ENCODE data around the gene CFAP54.

CFAP54 gene

DNA sequence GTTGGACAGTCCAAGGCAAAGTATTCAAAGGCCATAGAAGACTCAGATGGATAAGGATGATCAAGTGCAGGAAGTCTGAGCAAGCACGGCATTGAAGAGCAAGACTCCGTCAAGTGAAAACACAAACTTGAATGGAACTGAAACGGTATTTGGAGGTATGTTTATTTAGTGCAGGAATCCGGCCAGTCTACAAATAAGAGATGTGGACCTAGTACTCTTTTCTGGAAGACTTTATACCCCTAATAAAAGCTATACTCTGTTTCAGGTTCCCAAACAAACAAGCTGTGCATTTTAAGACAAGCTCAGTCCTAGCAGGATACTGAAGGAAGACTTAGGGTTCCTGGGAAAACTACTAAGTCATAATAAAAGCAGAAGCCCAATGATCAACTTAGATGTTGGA, 316.9 kb downstream of the CFAP54 start:
- ChIA-PET CTCF (no interaction called here), POLR2A (no interaction called here)
- H3K4me3 ChIP-seq (ENCODE audit: low read depth, low read length): no peak overlapping the region
- TF ChIP-seq, protein P1, sequence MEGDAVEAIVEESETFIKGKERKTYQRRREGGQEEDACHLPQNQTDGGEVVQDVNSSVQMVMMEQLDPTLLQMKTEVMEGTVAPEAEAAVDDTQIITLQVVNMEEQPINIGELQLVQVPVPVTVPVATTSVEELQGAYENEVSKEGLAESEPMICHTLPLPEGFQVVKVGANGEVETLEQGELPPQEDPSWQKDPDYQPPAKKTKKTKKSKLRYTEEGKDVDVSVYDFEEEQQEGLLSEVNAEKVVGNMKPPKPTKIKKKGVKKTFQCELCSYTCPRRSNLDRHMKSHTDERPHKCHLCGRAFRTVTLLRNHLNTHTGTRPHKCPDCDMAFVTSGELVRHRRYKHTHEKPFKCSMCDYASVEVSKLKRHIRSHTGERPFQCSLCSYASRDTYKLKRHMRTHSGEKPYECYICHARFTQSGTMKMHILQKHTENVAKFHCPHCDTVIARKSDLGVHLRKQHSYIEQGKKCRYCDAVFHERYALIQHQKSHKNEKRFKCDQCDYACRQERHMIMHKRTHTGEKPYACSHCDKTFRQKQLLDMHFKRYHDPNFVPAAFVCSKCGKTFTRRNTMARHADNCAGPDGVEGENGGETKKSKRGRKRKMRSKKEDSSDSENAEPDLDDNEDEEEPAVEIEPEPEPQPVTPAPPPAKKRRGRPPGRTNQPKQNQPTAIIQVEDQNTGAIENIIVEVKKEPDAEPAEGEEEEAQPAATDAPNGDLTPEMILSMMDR (IDR thresholded peaks at IDR 0.05; ENCODE audit: insufficient read depth, low read length, missing control alignments): no peak
- DNase-seq (ENCODE audit: low read depth, low spot score): no peak

DNA sequence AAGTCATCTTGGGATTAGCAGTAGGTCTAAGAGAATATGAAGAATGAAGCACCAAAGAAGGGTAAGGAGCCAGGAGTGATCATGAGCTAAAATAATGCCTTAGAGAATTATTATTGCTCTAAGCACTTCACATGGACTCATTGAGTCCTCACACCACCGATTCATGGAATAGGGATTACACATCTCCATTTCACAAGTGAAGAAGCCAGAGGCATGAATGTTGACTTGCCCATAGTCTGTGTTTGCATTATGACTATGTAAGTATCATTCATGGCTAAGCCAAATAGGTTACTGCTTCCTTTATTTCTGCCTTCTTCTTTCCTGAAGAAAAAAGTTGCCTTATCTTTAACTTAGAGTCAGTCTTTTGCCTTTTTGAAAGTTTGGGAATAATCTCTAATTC, 318.4 kb downstream of the CFAP54 start:
- ChIA-PET POLR2A (no interaction called here), CTCF (no interaction called here)
- DNase-seq (ENCODE audit: low read depth, low spot score): no peak
- TF ChIP-seq, protein P1 (IDR thresholded peaks at IDR 0.05; ENCODE audit: insufficient read depth, low read length, missing control alignments): no peak
- no peak overlapping the region for H3K4me3 ChIP-seq (ENCODE audit: low read depth, low read length)

DNA sequence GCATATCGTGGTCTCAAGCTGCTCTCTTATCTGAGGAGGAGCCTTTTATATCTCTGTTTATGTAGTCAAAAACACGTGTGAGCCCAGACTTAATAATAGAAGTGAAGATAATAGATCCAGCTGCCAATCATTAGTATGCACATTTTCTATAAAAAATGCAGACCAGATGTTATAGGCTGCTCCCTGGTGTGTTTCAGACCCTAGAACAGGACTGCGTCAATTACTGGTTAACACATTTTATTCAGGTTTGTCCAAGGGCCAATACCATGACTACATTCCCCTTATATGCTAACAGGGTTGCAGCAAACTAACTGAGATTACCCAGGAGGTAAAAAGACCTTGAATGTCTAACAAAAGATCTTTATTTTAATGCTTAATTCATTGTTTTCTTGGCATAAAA, 319.2 kb downstream of the CFAP54 start:
- DNase-seq (ENCODE audit: low read depth, low spot score): no peak
- ChIA-PET CTCF (no interaction called here), POLR2A (no interaction called here)
- TF ChIP-seq, protein P1 (IDR thresholded peaks at IDR 0.05; ENCODE audit: insufficient read depth, low read length, missing control alignments): no peak
- no peak overlapping the region for H3K4me3 ChIP-seq (ENCODE audit: low read depth, low read length)

DNA sequence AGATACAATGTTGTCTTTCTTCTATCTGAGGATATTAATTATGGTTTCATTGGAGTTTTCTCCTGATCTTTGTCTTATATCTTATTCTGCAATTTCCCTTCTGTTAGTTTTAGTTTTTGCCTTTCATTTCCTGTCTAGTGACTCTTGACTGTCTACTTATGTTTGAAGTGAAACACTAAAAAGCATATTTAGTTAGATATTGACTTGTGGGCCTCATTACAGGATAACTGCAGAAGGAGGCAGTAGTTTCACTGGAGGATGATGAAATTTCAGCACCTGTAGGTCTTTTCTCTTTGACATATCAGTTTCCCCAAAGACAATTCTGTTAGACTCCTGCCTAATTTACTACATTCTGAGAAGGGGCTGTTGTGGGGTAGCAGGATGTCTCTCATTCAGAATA, 320.1 kb downstream of the CFAP54 start:
- no peak for DNase-seq (ENCODE audit: low read depth, low spot score)
- ChIA-PET CTCF (no interaction called here), POLR2A (no interaction called here)

DNA sequence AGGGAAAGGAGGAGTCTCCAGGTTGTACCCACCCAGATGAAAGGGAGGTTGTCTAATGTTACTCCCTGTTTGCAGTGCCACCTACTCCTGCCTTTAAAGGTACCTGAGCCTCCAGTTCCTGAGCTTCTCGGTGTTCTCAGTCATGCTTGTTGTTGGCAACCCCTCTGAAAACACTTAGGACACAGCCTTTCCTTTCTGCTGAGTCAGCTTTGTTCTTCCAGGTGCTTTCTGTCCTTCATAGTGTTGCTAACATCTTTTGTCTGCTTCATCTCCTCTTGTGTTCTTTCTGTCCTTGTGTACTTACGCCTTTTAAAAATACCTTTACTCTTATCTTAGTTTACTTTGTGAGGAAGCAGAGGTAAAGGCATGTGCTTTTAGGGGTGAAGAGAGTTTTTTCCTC, 320.7 kb downstream of the CFAP54 start:
- ChIA-PET CTCF (no interaction called here), POLR2A (no interaction called here)
- no peak for DNase-seq (ENCODE audit: low read depth, low spot score)
- TF ChIP-seq, protein P1 (IDR thresholded peaks at IDR 0.05; ENCODE audit: insufficient read depth, low read length, missing control alignments): no peak
- H3K4me3 ChIP-seq (ENCODE audit: low read depth, low read length): no peak overlapping the region

More for the DNA sequence above, 320.1 kb downstream of the CFAP54 start:
- H3K4me3 ChIP-seq (ENCODE audit: low read depth, low read length): no peak overlapping the region
- TF ChIP-seq, protein P1 (IDR thresholded peaks at IDR 0.05; ENCODE audit: insufficient read depth, low read length, missing control alignments): no peak

DNA sequence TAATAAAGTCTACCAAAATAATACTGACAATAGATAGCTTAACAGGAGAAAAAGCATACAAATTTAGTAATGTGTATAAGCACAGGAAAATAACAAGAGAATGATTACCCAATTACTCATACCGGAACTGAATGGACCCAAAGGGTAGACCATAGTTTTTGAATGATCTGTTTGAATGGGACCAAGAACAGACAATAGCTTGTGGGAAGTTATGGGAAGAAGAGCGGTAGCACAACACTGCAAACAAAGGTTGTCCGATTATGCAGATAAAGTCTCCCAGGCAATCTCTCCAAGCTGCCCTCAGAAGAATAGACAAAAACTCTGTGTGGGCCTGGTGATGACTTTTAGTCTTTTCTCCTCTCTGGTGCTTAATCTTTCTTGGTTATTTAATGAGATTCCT, 321.1 kb downstream of the CFAP54 start:
- POLR2A ChIA-PET: no interaction called here
- CTCF ChIA-PET: no interaction called here
- DNase-seq (ENCODE audit: low read depth, low spot score): no peak
- TF ChIP-seq, protein P1 (IDR thresholded peaks at IDR 0.05; ENCODE audit: insufficient read depth, low read length, missing control alignments): no peak
- H3K4me3 ChIP-seq (ENCODE audit: low read depth, low read length): no peak overlapping the region
